Measurements from ENCODE around the gene CYBC1.
A peak's percentile ranks its signal among the peaks of the same experiment; 100 is the strongest.

CYBC1 gene

DNA sequence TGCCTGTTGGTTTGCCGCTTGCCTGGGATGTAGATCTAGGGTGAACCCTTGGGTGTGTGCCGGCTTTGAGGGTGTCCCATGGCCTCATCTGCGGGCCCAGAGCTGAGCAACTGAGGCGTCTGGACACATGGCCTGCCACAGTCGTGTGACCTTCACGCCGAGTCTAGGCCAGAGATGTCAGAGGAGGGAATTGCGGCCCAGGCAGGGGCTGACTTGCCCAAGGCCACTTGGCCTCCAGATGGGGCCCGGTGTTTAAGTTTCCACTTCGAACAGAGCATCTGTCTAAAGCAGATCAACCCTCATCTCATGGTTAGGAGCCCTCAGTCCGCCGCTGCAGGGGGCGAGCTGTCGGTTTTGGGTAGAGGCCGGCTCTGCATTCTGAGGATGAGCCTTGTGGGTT is 41.0 kb upstream of the CYBC1 start:
- H3K4me3 ChIP-seq (ENCODE audit: low read depth, low read length), result no peak overlapping the region
- no peak overlapping the region for H4K91ac ChIP-seq (ENCODE audit: low read depth, low read length)
- H3K4ac ChIP-seq (ENCODE audit: low read depth, low read length), result no peak overlapping the region
- no peaks in the 10 kb centered on the region for H3K79me2 ChIP-seq (ENCODE audit: control insufficient read depth, insufficient read depth, low read length, poor library complexity)
- H4K12ac ChIP-seq (ENCODE audit: low read depth, low read length), result no peak overlapping the region
- H3K27ac ChIP-seq (ENCODE audit: low read depth, low read length), result no peak overlapping the region
- peaks cover under 1 to 10% of the 10 kb centered on the region in 2 experiments for H3K4me1 ChIP-seq (ENCODE audit: control insufficient read depth in 1 of 2, insufficient read depth in 2 of 2, low read length in 2 of 2)
- H4K8ac ChIP-seq (ENCODE audit: low read depth, low read length), result no peak overlapping the region
- no peak overlapping the region for H3K14ac ChIP-seq (ENCODE audit: low read length)
- no peak overlapping the region for H2BK5ac ChIP-seq (ENCODE audit: low read depth, low read length, poor library complexity)
- no peak overlapping the region for H3K23ac ChIP-seq (ENCODE audit: low read length)
- no peak overlapping the region for H3K9ac ChIP-seq (ENCODE audit: low read length)
- H3K27me3 ChIP-seq (ENCODE audit: insufficient read depth, low read length), result no peaks in the 10 kb centered on the region
- no peaks in the 10 kb centered on the region for H3K79me1 ChIP-seq (ENCODE audit: low read length)
- peak overlapping the region; percentile 11 for H3K4me2 ChIP-seq (ENCODE audit: low read length)
- H2AK5ac ChIP-seq (ENCODE audit: low read length), result no peak overlapping the region
- no peak overlapping the region for H2BK12ac ChIP-seq (ENCODE audit: low read length)
- WGBS (ENCODE audit: extremely low coverage, insufficient coverage, insufficient read length), result no CpG with 5 or more reads among the region's 15 CpGs
- no peak overlapping the region for H2AFZ ChIP-seq (ENCODE audit: insufficient read depth, low read length, poor library complexity)
- peaks cover 8 to 13% of the 10 kb centered on the region in 2 experiments for H3K36me3 ChIP-seq (ENCODE audit: control insufficient read depth in 1 of 2, insufficient read depth in 2 of 2, low read length in 2 of 2)
- no peaks in the 10 kb centered on the region for H3K9me3 ChIP-seq (ENCODE audit: insufficient read depth, low read depth, low read length)
- no peak overlapping the region for H2BK120ac ChIP-seq (ENCODE audit: insufficient read depth, low read length, poor library complexity)
- no peak for DNase-seq
- no peak overlapping the region for H3K18ac ChIP-seq (ENCODE audit: low read length)

DNA sequence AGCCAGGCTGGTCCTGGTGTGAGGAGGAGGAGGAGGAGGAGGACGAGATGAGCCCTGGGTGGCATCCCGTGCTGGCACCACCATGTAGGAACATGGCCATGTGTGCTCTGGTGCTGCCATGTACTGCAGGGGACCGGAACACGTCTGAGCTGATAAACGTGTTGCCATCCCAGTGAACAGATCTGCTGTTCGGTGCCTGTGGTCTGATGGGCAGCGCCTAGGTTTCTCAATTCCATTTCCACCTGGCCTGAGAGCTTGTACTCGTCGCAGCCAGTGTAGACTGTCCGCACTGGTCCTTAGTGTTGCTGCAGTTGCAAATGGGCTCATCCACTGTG is 40.6 kb upstream of the CYBC1 start:
- H3K14ac ChIP-seq (ENCODE audit: low read length), result no peak overlapping the region
- H3K9me3 ChIP-seq (ENCODE audit: insufficient read depth, low read depth, low read length), result no peaks in the 10 kb centered on the region
- H3K79me2 ChIP-seq (ENCODE audit: control insufficient read depth, insufficient read depth, low read length, poor library complexity), result no peaks in the 10 kb centered on the region
- H3K23ac ChIP-seq (ENCODE audit: low read length), result no peak overlapping the region
- H3K18ac ChIP-seq (ENCODE audit: low read length), result no peak overlapping the region
- H3K27me3 ChIP-seq (ENCODE audit: insufficient read depth, low read length), result no peaks in the 10 kb centered on the region
- H3K79me1 ChIP-seq (ENCODE audit: low read length), result no peaks in the 10 kb centered on the region
- H4K12ac ChIP-seq (ENCODE audit: low read depth, low read length), result no peak overlapping the region
- H3K27ac ChIP-seq (ENCODE audit: low read depth, low read length), result no peak overlapping the region
- no peak overlapping the region for H3K4me2 ChIP-seq (ENCODE audit: low read length)
- DNase-seq, result no peak
- H2BK5ac ChIP-seq (ENCODE audit: low read depth, low read length, poor library complexity), result no peak overlapping the region
- peaks cover 11 to 17% of the 10 kb centered on the region in 2 experiments for H3K36me3 ChIP-seq (ENCODE audit: control insufficient read depth in 1 of 2, insufficient read depth in 2 of 2, low read length in 2 of 2)
- no peak overlapping the region for H2BK12ac ChIP-seq (ENCODE audit: low read length)
- no CpG with 5 or more reads among the region's 10 CpGs for WGBS (ENCODE audit: extremely low coverage, insufficient coverage, insufficient read length)
- no peak overlapping the region for H4K8ac ChIP-seq (ENCODE audit: low read depth, low read length)
- no peak overlapping the region for H3K9ac ChIP-seq (ENCODE audit: low read length)
- H2AK5ac ChIP-seq (ENCODE audit: low read length), result no peak overlapping the region
- H3K4me1 ChIP-seq (ENCODE audit: control insufficient read depth in 1 of 2, insufficient read depth in 2 of 2, low read length in 2 of 2), result peaks cover 0 to 9% of the 10 kb centered on the region in 2 experiments
- no peak overlapping the region for H4K91ac ChIP-seq (ENCODE audit: low read depth, low read length)
- H3K4ac ChIP-seq (ENCODE audit: low read depth, low read length), result no peak overlapping the region
- H2AFZ ChIP-seq (ENCODE audit: insufficient read depth, low read length, poor library complexity), result no peak overlapping the region
- no peak overlapping the region for H3K4me3 ChIP-seq (ENCODE audit: low read depth, low read length)
- H2BK120ac ChIP-seq (ENCODE audit: insufficient read depth, low read length, poor library complexity), result no peak overlapping the region

DNA sequence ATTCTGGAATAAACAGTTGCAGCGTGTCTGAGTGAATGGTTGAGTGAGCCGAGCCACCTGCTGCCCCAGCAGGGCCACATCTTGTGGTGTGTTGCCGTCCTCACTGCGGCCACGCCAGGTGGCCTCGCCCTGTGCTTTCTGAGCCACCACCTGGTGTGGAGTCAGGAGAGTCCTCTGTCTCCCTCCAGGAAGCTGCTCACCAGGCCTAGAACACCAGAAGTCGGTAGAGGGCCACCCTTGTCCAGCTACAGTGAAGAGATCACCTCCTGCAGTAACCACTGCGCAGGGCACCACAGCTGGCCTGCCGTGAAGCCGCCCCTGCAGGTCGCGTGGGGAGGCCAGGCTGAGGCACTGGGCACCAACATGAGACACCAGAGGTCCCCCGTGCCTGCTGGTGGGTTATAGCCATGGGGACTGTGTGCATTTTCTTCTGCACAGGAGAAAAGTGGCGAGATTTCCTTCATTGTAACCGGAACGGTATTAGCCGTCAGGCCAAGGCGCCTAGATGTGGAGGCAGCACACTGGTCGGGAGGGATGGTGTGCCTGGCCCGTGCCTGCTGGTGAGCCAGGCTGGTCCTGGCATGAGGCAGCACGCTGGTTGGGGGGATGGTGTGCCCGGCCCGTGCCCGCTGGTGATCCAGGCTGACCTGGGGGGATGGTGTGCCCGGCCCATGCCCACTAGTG is 40.1 kb upstream of the CYBC1 start:
- Histone ChIP-seq H4K91ac (ENCODE audit: low read depth, low read length) (no peak overlapping the region), H4K12ac (ENCODE audit: low read depth, low read length) (no peak overlapping the region), H3K23ac (ENCODE audit: low read length) (no peak overlapping the region), H3K4ac (ENCODE audit: low read depth, low read length) (no peak overlapping the region), H3K27ac (ENCODE audit: low read depth, low read length) (no peak overlapping the region), H2AK5ac (ENCODE audit: low read length) (no peak overlapping the region), H3K4me1 (ENCODE audit: control insufficient read depth in 1 of 2, insufficient read depth in 2 of 2, low read length in 2 of 2) (peaks cover 0 to 5% of the 10 kb centered on the region in 2 experiments), H2AFZ (ENCODE audit: insufficient read depth, low read length, poor library complexity) (no peak overlapping the region), H3K79me1 (ENCODE audit: low read length) (no peaks in the 10 kb centered on the region), H3K27me3 (ENCODE audit: insufficient read depth, low read length) (no peaks in the 10 kb centered on the region), H4K8ac (ENCODE audit: low read depth, low read length) (no peak overlapping the region), H3K36me3 (ENCODE audit: control insufficient read depth in 1 of 2, insufficient read depth in 2 of 2, low read length in 2 of 2) (peaks cover 16 to 22% of the 10 kb centered on the region in 2 experiments), H3K9ac (ENCODE audit: low read length) (no peak overlapping the region), H3K79me2 (ENCODE audit: control insufficient read depth, insufficient read depth, low read length, poor library complexity) (no peaks in the 10 kb centered on the region), H2BK120ac (ENCODE audit: insufficient read depth, low read length, poor library complexity) (no peak overlapping the region), H2BK12ac (ENCODE audit: low read length) (no peak overlapping the region), H3K14ac (ENCODE audit: low read length) (no peak overlapping the region), H2BK5ac (ENCODE audit: low read depth, low read length, poor library complexity) (no peak overlapping the region), H3K4me3 (ENCODE audit: low read depth, low read length) (no peak overlapping the region), H3K18ac (ENCODE audit: low read length) (no peak overlapping the region), H3K4me2 (ENCODE audit: low read length) (no peak overlapping the region), H3K9me3 (ENCODE audit: insufficient read depth, low read depth, low read length) (no peaks in the 10 kb centered on the region)
- no CpG with 5 or more reads among the region's 25 CpGs for WGBS (ENCODE audit: extremely low coverage, insufficient coverage, insufficient read length)
- no peak for DNase-seq

DNA sequence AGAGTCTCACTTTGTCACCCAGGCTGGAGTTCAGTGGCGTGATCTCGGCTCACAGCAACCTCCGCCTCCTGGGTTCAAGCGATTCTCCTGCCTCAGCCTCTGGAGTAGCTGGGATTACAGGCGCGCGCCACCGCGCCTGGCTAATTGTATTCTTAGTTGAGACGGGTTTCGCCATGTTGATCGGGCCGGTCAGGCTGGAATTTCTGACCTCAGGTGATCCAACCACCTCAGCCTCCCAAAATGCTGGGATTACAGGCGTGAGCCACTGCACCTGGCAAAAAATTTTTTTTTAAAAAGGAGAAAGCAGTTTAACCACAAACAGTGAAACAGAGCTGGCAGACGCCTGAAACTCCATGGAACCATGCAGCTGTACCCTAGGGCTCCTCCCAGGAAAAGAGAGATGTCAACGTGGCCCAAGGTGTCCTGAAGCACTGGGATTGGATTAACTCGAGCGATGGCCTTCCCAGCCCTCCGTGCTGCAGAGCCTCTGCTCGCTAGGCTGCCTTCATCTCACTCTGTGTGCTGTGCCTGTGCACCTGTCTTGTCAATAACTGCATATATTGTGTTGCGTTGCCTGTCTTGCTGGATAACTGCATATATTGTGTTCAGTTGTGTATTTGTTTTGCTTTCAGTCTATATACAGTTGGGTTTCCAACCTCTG is 39.4 kb upstream of the CYBC1 start:
- Histone ChIP-seq H3K4me1 (ENCODE audit: control insufficient read depth in 1 of 2, insufficient read depth in 2 of 2, low read length in 2 of 2) (peaks cover 0 to 3% of the 10 kb centered on the region in 2 experiments), H2BK5ac (ENCODE audit: low read depth, low read length, poor library complexity) (no peak overlapping the region), H3K79me1 (ENCODE audit: low read length) (no peaks in the 10 kb centered on the region), H3K4ac (ENCODE audit: low read depth, low read length) (no peak overlapping the region), H3K18ac (ENCODE audit: low read length) (no peak overlapping the region), H3K79me2 (ENCODE audit: control insufficient read depth, insufficient read depth, low read length, poor library complexity) (no peaks in the 10 kb centered on the region), H3K9ac (ENCODE audit: low read length) (no peak overlapping the region), H4K91ac (ENCODE audit: low read depth, low read length) (no peak overlapping the region), H3K27me3 (ENCODE audit: insufficient read depth, low read length) (no peaks in the 10 kb centered on the region), H3K27ac (ENCODE audit: low read depth, low read length) (no peak overlapping the region), H3K36me3 (ENCODE audit: control insufficient read depth in 1 of 2, insufficient read depth in 2 of 2, low read length in 2 of 2) (peaks cover 20 to 26% of the 10 kb centered on the region in 2 experiments), H2BK12ac (ENCODE audit: low read length) (no peak overlapping the region), H3K14ac (ENCODE audit: low read length) (no peak overlapping the region), H3K9me3 (ENCODE audit: insufficient read depth, low read depth, low read length) (no peaks in the 10 kb centered on the region), H3K23ac (ENCODE audit: low read length) (no peak overlapping the region), H2AK5ac (ENCODE audit: low read length) (no peak overlapping the region), H3K4me3 (ENCODE audit: low read depth, low read length) (no peak overlapping the region), H2AFZ (ENCODE audit: insufficient read depth, low read length, poor library complexity) (no peak overlapping the region), H4K12ac (ENCODE audit: low read depth, low read length) (no peak overlapping the region), H2BK120ac (ENCODE audit: insufficient read depth, low read length, poor library complexity) (no peak overlapping the region), H4K8ac (ENCODE audit: low read depth, low read length) (no peak overlapping the region), H3K4me2 (ENCODE audit: low read length) (no peak overlapping the region)
- peak; percentile 63 to 82 for DNase-seq
- no CpG with 5 or more reads among the region's 21 CpGs for WGBS (ENCODE audit: extremely low coverage, insufficient coverage, insufficient read length)
